GM18498 (cell line): ENCODE data around the gene LCE1C.

ENCODE experiments used
- ATAC-seq: cut with Tn5 transposase; IDR thresholded peaks from one replicate; pipeline ENCODE4 v1.9.1; 2021; ENCODE audit warnings: mild to moderate bottlenecking, moderate library complexity; ENCODE audit not compliant: unreplicated experiment

Gene LCE1C

DNA sequence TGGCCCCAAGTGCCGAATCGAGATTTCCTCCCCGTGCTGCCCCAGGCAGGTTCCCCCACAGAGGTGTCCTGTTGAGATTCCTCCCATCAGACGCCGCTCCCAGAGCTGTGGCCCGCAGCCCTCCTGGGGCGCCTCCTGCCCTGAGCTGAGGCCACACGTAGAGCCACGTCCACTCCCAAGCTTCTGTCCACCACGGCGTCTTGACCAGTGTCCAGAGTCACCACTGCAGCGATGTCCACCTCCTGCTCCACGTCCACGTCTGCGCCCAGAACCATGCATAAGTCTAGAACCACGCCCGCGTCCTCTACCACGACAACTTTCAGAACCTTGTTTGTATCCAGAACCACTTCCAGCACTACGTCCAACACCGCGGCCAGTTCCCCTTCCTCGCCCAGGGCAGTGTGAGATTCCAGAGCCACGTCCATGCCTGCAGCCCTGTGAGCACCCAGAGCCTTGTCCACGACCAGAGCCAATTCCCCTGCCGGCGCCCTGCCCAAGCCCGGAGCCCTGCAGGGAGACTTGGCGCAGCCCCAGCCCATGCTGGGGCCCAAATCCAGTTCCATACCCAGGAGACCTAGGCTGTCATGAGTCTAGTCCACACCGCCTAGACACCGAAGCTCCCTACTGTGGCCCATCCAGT, 45.8 kb downstream of the LCE1C start:
- no peak for ATAC-seq

DNA sequence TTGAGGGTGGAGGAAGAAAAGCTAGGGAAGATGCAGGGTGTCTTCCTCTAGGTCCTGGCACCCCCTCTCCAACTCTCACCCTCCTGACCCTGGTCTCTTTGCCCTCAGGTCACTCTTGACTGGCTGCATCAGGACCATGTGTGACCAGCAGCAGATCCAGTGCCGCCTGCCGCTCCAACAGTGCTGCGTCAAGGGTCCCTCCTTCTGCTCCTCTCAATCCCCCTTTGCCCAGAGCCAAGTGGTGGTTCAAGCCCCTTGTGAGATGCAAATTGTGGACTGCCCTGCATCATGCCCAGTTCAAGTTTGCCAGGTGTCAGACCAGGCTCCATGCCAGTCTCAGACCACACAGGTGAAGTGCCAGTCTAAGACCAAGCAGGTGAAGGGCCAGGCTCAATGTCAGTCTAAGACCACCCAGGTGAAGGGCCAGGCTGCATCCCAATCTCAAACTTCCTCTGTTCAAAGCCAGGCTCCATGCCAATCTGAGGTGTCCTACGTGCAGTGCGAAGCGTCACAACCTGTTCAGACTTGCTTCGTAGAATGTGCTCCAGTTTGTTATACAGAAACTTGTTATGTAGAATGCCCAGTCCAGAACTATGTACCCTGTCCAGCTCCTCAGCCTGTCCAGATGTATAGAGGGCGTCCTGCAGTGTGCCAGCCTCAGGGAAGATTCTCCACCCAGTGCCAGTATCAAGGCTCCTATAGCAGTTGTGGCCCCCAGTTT, 46.8 kb downstream of the LCE1C start:
- ATAC-seq, result no peak

DNA sequence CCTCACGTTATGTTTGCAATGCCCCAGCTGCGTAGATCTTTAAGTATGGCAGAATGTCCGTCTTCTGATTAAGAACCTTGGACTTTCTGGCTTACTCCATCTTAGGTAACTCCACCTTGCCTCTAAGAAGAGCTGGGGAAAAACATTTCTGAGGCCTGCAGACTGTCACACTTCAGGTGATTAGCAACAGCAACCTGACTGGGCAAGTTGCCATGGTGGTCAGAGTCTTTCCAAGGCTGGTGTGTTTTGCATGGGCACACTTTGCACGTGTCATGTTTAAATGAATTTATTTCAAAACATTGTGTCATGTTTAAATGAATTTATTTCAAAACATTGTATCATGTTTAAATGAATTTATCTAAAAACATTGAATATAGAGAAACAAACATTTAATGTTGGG, 47.8 kb downstream of the LCE1C start:
- no peak for ATAC-seq

DNA sequence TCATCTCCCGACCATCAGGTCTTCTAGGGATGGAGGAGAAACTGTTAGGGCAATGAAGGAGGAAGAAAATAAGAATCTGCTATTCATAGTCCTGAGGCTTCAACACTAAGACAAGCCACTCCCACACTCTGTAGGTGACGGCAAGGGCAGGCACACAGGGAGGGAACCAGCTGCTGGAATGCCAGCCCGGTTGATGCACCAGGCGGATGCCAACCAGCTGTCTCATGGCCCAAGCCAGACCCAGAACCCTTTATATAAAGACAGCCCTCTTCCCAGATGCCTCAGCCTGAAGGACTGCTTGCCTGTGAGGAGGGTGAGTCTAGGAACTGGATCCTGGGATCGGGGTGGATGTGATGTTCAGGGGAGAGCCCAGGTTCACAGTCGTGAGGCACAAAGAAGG, 48.7 kb downstream of the LCE1C start, which contains the start of gene KPRP:
Gene KPRP (plus strand): TSS at position 279 of the 400 bp plus-strand sequence. CDS start 1,564 bp downstream, outside the sequence.
- ATAC-seq, result no peak

DNA sequence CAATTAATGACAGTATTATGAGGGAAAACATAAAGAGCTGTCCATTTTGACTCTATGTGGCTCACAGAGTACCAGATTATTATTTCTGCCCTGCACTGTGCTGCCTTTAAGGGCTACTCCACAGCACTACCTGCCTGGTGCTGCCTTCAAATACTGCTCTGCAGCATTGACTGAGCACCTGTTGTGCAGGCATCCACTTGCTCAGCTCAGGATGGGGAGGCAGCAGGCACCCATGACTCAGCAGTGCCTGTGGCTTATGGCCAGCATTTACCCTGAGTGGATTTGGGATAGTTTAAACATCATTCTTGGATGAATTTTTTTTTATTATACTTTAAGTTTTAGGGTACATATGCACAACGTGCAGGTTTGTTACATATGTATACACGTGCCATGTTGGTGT, 49.6 kb downstream of the LCE1C start:
- ATAC-seq, result no peak
